Renal cortical epithelial cell (primary cell): ENCODE results near the gene CHSY3. TPM values are rescaled to one million over a fixed set of nuclear protein-coding genes. Genes with fewer than 3 reads are reported as not detected.

ENCODE experiments used
- DNase-seq: peaks from one replicate; pipeline ENCODE4 v3.0.0-alpha.2; 2011; ENCODE audit warnings: low read depth
- total RNA-seq: library from RNA; depleted of rRNA; stranded (reverse); fragments of >200 nt; gene quantifications from 2 replicates; pipeline ENCODE4 v1.2.3, GENCODE V29; 2014

Gene CHSY3
- total RNA-seq, 1 donor from 2014 or later = 0.70 TPM

- no peak for DNase-seq
Observed at GRCh38 chr5:130024006-130024405, 119.7 kb downstream of the CHSY3 start.

- no peak for DNase-seq
Observed at GRCh38 chr5:130025511-130025910, 121.2 kb downstream of the CHSY3 start.

DNA sequence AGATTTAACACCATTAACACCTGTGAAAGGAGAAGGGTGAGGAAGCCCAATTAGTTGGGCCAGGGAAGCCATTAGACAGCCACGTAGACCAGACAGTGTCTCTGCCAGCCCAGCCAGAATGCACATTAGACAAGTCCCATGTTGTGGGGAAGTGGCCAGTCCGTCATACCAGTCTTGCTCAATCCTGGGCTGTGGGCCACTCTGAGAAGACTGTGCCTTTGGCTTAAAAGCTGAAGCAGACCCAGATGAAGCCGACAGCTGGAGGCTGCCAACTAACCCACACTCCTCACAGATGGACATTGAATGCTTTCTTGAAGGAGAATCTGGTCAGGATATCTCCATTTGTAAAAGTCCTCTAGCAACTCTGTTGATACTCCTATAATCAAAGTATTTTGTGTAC lies 128.5 kb downstream of the CHSY3 start:
- DNase-seq = no peak

- no peak for DNase-seq
Observed at GRCh38 chr5:130034566-130035210, 130.4 kb downstream of the CHSY3 start.

- DNase-seq = no peak
Observed at GRCh38 chr5:130035388-130035787, 131.1 kb downstream of the CHSY3 start.

- DNase-seq = no peak
Observed at GRCh38 chr5:130037905-130038304, 133.6 kb downstream of the CHSY3 start.

DNA sequence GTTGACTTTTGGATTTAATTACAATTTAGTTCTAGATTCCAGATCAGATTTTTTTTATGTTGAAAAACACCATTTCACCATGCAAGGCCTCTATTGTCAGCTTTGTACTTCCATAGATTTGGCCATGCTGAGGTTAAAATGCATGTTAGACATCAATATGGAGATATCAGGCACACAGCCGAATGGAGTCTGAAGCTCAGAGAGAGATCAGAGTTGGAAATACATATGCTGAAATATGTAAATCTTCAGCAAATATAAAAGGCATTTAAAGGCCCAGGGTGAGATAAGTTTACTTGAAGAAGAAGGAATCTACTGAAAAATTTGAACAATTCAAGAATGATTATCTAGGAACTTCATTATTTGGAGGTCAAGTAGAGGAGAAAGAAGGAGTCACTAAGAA lies 139.6 kb downstream of the CHSY3 start:
- no peak for DNase-seq

- DNase-seq = no peak
Observed at GRCh38 chr5:130045334-130045733, 141.1 kb downstream of the CHSY3 start.

GRCh38 chr5:130050585-130050984 lies 146.3 kb downstream of the CHSY3 start:
- DNase-seq = no peak

GRCh38 chr5:130052752-130053151 lies 148.5 kb downstream of the CHSY3 start:
- DNase-seq = no peak

- DNase-seq = no peak
Observed at GRCh38 chr5:130055572-130055971, 151.3 kb downstream of the CHSY3 start.

- DNase-seq = no peak
Observed at GRCh38 chr5:130061746-130062145, 157.5 kb downstream of the CHSY3 start.

- DNase-seq = no peak
Observed at GRCh38 chr5:130063603-130064002, 159.3 kb downstream of the CHSY3 start.

DNA sequence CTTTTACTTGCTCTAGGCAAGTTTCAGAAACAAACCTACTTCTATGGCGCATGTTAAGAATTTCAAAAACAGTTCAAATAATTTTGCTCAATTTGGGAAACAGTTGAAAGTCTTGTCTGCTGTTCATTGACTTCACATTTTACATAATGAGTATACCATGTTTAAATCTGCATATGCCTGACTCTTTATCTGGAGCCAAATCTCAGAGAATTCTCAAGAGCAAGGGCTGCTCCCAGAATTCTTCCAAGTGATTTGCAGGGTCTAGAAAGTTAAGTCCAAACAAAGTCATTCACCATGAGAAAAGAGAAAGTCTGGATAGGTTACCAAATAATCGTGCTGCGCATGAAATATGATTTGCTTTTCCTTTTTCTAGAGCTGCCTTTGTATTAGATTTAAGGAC lies 160.2 kb downstream of the CHSY3 start:
- DNase-seq = no peak

DNA sequence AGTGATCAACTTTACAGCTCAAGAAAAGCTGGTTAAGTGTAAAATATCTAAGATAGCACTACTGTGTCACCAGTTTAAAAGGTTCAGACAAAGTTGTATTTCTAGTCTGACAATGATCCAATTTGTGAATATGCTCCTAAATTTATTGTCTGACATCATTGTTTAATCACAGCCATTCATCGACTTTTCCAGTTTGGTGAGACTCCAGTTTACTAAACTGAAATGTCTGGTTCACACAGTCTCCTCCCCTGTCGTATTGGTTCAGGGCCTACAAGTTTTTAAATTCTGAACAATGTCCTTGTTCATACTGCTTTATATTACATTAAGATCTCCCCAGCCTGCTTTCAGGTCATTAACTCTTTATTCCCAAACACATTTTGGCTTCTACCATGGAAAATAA lies 161.4 kb downstream of the CHSY3 start:
- no peak for DNase-seq

DNA sequence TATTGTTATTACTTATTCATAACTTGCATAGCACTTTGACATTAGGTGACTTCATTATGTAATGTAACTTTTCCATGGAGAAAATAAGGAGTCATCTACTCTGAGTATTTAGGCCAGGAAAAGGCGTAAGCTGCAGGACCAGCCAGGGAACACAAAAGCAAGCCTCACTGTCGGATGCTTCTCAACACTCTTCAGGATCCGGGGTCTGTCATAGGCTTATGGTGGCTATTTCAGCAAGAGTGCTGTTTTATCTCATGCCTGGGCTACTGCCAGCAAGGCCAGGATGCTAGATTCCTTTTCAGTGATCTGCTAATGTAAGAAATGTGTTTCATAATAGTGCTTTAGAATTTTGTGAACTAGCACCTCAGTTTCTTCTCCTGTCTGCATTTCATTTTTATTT lies 162.4 kb downstream of the CHSY3 start:
- no peak for DNase-seq

DNA sequence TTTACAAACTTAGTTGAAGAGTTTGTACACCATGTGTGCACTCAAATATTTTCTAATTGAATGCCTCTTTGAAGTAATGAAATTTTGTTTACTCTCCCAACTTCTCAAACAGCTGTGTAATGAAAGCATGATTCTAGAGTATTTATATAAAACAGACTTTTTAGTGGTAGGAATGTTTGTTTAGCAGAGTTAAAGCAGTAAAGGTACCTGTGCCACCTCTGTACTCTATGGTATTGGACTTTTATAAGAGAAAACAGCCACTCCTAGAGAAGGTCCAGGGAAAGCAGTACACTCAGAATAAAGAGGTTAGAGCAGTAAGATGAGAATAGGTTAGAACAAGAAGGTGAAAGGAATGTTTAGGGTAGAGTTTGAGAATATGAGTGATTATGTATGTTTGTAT lies 163.1 kb downstream of the CHSY3 start:
- no peak for DNase-seq

DNA sequence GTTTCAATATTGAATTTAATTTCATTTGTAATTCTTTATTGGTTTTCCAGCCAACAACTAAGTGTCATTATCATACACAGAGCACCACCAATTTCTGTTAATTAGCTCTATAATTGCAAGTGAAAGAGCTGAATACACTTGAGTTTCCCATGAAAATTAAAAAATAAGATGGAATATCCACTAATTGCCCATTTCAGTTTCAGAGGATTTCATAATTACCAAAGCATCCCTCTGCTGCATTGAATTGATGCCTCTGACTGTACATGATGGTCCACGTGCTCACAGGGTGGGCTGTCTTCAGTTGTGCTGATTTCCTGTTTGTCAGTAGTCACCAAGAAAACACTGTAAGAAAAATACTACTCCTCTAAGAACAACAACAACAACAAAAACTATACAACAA lies 163.8 kb downstream of the CHSY3 start:
- DNase-seq = no peak

GRCh38 chr5:130068988-130069387 lies 164.7 kb downstream of the CHSY3 start:
- DNase-seq = no peak

GRCh38 chr5:130074820-130075219 lies 170.6 kb downstream of the CHSY3 start:
- no peak for DNase-seq

DNA sequence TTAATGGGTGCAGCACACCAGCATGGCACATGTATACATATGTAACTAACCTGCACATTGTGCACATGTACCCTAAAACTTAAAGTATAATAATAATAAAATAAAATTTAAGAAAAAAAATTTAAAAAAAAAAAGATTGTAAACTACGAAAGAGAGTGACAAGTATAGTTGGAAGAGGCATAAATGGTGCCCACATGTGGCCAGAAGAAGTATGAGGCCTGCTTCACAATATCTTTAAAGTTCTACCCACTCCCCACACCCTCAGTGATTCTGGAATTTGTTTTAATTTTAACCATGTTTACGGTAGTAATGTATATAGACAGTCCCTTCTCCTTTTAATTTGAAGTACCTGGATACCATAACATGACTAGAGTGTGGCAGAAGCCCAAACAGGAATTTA lies 172.7 kb downstream of the CHSY3 start:
- DNase-seq = no peak

GRCh38 chr5:130078661-130079060 lies 174.4 kb downstream of the CHSY3 start:
- DNase-seq = no peak

GRCh38 chr5:130090569-130091270 lies 186.5 kb downstream of the CHSY3 start:
- DNase-seq = no peak

DNA sequence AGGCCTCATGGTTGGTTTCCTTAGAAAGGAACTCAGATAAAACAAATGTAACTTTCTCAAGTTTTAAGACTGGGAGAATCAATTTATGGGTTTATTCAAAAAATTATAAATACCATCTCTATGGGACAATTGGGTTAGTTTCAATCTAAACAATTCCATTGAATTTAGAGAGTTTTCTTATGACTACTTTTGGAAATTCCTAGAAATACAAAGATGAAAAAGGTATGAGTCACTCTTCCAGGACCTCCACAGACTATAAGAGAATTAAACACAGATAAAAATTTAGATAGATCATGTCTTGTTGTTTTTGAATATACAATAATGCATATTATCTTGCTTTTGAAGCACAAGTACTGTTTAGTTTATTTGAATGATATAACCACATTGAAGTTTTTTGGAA lies 188.7 kb downstream of the CHSY3 start:
- DNase-seq = no peak
